Endometrium (tissue), 2 donors: Measurements from ENCODE around the gene UBE3A.
"Not testable (repeated sequence)": the region's sequence is repeated elsewhere in the genome, so short reads cannot be mapped to it uniquely, and the experiment has no call there.

Source experiments
- FAIRE-seq: peaks from 2 replicates; lab custom pipeline; 2012; peaks lifted over from hg19 to GRCh38; lab: Jason Lieb, UNC
- donor health status: control.
- donor health status: control.

Gene UBE3A

DNA sequence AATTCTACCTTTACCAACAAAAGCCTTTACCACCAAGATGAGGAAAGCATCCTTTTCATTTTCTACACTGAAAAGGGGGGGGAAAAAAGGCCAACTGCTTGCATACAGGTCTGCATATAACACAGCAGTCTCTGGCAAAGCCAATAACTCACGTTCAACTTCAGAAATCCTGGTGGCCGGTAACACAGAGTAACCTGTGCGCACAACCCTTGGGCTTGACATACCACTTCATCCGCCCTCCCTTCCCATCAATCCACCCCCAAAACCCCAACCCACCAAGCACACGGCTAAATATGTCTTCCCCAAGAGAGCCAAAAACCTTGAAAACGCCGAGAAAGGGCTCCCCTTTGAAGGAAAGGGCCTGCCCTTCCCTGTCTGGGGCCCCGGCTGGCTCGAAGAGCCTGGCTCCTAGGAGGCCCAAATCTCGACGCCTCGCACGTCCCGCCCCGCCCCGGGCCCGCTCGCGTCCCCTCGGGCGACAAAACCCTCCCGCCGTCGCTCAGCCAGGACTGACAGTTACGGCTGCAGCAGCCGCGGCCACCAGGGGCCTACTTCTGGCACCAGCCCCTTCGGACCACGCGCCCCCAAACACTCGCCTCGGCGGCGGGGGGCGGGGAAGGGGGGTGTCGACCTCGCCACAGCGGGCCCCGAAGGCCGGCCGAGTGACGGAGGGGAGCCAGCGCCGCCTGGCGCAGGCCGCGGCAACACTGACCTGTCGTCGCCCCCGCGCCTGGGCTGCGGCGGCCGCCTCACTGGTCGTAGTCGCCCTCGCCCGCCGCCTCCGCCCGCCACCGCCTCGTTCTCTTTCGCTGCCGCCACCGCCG lies 835 bp downstream of the UBE3A start:
- FAIRE-seq: no peak

DNA sequence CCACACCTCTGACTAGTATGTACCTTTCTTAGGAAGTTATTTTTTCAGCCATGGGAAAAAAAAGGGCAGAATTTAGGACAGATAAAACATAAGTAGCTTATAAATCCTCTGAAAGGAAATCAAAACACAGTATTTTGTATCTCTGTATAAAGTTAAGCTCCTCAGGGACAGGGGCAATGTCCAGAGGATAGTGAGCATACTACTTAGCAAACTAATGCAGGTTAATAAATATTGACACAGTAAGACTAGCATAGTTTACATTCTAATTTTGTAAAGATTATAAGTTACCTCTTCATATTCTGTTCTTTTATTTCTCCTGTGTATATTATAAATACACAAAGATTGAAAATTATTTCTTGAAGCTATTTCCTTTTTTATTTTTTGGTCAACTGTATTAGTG lies 2.1 kb downstream of the UBE3A start:
- no peak for FAIRE-seq

DNA sequence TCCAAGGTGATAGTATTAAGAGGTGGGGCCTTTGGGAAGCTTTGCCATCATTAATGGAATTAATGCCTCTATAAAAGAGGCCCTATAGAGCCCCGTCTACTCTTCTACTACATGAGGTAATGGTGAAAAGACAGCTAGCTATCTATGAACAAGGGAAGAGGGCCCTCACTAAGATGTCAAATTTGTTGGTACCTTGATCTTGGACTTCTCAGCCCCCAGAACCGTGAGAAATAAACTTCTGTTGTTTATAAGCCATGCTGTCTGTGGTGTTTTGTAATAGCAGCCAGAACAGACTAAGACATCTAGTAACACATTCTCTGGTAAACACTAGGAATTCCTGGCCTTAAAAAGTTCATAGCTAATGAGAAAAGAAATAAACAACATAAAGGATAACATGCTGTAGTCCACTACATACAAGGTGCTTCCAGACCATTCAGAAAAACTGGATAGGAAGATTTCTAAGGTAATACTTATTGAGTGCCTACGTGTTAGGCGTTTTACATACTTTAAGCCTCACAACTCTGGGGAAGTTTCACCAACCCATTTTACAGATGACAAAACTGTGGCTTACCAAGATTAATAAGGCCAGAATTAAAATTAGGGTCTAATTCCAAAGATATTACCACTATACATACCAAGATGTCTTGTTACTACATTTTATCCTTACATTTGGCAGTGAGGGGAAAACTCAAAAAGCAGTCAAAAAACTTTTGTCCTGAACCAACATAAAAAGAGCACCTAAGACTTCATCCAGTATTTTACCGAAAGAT lies 3.2 kb downstream of the UBE3A start:
- no peak for FAIRE-seq

- no peak for FAIRE-seq
Measured at GRCh38 chr15:25433118-25433865, 5.5 kb downstream of the UBE3A start.

DNA sequence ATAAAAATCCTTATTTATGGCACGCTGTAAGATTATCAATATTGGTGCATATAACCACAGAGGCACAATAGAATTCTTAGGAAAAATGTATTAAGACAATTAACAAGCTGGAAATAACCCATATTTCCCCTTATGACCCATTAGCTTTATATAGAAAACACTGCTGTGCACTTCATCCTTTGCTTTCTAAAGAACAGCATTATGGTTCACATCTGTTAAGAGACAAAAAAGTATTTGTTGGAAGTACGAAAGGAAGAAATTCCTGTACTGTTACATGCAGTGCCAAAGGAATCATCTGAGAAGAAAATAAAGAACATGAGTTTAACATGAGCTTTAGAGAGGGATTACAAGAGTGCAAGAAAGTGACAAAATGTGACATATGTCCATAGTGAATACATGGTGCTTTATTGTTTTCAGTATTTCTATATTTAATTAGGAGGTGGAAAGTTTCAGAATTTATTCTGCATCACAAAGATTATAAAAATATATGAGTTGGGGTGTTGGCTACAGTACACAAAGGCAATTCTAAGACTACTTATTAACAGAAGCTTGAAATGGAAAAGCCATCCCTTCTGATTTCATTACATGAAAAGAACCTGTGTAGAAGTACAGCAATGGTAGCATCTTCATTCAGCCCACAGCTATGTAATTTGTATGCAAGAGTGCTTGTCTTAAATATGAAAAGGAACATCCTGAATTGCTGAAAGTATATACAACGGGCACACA lies 6.8 kb downstream of the UBE3A start:
- no peak for FAIRE-seq

DNA sequence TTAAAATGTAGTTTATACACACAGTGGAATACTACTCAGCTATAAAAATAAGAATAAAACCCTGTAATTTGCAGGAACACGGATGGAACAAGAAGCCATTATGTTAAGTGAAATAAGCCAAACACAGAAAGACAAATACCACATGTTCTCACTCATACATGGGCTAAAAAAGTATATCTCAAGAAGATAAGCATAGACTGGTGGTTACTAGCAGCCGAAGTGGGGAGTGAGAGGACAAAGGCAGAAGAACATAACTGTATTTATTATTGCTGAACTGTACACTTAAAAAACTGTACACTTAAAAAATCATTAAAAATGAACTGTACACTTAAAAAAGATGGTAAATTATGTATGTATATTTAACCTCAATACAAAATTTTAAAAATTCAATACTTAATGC lies 11.0 kb downstream of the UBE3A start:
- no peak for FAIRE-seq

DNA sequence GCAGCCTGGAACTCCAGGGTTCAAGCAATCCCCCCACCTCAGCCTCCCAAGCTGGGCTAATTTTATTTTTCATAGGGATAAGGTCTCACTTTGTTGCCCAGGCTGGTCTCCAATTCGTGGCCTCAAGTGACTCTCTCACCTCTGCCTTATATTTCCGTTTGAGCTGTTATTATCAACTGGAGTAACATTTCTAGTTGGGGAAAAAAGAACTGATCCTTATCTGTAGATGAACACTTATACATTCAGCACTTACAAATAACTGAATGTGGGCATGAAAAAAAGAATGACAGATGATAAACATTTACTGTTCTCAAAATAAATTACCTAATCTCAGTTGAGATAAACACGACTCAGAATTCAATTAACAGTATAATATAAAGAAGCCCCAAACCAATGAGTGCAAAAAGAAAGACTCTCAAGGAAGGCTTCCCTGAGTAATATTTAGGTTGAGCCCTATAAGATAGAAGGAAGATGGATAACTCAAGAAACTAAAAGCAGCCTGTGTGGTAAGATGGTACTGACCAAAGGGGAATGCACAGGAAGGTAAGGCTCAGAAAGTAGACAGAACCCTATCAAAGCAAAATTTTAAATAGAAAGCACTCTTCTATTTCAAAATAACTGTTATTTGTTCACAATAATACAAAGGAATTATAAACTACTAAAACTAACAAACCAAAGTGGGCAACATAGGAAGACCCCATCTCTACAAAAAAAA lies 11.8 kb downstream of the UBE3A start:
- FAIRE-seq: no peak

DNA sequence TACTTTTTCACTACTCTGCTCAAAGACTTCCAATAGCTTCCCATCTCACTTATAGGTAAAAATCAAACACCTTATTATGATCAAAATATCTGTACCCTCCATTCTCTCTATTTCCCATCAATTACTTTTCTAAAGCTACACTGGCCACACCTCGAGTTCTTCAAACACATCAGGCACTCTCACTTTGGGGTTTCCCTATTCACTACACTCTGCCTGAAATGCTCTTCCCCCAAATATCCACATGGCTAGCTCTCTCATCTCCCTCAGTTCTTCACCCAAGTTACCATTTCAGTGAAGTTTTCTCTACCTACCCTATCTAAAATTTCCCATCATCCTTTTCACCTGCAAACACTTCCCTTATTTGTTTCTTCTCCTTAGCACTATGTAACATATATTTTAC lies 14.8 kb downstream of the UBE3A start:
- no peak for FAIRE-seq

GRCh38 chr15:25422021-25422420 lies 16.8 kb downstream of the UBE3A start:
- no peak for FAIRE-seq

DNA sequence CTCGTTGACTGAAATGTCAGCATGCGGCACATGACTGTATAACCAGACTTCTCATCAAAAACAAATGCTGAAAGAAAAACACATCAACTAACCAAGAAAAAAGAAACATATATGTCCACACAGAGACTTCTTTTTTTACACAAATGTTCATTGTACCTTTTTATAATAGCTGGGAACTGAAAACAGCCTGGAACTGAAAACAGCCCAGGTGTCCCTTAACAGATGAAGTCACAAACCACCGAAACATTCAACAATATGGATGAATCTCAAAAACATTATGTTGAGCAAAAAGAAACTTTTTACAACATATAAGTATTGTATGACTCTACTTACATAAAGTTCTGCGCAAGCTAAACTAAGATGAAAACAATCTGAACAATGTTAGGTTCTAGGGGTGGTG lies 20.6 kb downstream of the UBE3A start:
- no peak for FAIRE-seq

- FAIRE-seq: no peak
Measured at GRCh38 chr15:25417604-25418003, 21.2 kb downstream of the UBE3A start.

DNA sequence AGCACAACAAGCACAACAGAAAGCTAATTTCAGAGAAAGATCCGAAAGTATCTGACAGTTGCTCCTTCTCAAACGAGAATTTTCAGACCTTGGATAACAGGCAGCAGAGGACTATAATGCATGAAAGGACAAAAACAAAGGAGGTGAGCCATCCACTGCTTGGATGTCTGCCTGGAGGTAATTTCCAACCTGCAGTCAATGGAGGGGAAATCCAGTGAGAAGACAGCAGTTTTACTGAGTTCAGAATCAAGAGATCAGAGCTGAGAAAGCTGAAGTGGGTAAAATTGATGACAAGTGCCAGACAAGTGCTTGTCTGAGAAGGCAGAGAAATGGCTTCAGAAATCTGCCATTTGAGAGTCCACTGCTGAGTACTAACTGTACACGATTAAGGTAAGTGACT lies 22.1 kb downstream of the UBE3A start:
- FAIRE-seq: no peak

DNA sequence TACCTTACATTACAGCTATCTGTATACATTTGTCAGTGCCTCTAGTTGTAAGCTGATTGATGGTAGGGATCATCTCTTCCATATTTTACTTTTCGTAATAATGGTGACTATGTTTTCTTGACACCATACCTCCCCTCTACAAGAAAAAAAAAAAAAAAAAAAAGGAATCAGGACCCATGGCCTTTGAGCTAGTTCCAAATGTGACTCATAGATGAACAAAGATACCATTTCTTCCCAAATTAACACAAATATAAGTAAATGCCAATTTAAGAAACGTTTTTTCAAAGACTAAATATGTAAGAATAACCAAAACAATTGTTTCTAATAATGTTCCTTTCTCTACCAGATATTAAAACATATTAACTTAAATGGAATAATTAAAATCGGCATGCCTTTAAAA lies 23.1 kb downstream of the UBE3A start:
- no peak for FAIRE-seq

DNA sequence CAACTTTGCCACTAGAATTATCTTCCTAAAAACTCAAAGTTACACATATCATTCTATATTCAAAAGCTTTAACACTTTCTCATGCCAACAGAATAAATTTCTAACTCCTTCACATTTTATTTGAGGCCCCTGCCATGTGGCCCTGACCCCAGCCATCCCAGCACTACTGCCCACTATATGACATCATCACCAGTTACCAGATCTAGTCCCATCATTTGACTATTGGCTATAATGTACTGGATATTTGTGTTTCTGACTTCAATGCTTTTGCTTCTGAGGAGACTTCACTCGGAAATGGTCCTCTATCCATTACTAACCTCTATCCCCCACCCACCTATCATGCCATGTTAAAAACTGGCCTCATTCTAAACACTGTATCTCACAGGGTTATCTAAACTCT lies 23.6 kb downstream of the UBE3A start:
- no peak for FAIRE-seq

- FAIRE-seq: no peak
Measured at GRCh38 chr15:25410649-25411048, 28.2 kb downstream of the UBE3A start.

- FAIRE-seq: not testable (repeated sequence)
Measured at GRCh38 chr15:25409731-25410130, 29.1 kb downstream of the UBE3A start.

DNA sequence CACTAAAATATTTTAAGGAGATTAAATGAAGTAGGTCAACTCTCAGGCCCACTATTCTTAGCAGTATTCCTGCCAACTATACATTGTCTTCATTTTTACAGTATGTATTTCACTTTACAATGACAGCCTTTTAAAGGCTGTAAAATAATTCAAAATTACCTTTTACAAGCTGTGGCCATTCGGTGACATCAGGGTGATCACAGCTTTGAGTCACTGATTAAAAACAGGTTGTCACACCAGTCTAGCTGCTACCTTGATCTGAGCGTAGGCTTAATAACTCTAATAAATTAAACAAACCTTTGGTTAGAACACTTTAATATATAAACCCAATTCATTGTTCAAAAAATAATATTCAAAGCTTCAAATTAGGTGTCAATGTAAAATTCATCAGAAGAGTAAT lies 29.9 kb downstream of the UBE3A start:
- no peak for FAIRE-seq

- peak; percentile 21 for FAIRE-seq
Measured at GRCh38 chr15:25408428-25408827, 30.4 kb downstream of the UBE3A start.

DNA sequence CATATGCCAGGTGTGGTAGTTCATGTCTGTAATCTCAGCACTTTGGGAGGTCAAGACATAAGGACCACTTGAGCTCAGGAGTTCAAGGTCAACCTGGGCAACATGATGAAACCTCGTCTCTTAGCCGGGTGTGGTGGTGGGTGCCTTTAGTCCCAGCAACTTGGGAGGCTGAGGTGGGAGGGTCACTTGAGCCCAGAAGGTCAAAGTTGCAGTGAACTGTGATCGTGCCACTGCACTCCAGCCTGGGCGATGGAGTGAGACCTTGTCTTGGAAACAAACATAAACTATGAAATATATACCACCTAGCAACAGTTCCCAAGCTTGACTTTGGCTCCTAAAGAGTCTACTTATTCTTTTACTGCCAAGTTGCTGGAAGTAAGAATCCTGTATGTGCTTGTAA lies 30.9 kb downstream of the UBE3A start:
- FAIRE-seq: no peak

DNA sequence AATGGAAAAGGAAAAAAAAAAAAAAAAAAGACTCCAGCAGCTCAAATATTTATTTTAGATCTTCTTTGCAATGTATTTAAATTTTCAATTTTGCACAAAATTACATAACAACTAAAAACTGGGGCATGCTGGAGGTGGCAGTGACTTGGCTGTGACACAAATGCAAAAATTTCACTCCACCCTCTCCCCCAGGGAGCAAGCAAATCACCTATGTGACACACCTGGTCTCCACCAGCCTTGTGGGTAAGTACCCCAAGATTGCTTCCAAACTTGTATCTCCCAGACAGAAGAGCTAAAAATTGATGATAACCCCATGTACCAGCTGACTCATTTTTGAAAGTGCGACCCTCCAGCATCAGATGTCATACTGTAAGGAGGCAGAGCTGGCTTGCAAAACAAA lies 32.0 kb downstream of the UBE3A start:
- FAIRE-seq: no peak

GRCh38 chr15:25406261-25406660 lies 32.6 kb downstream of the UBE3A start:
- no peak for FAIRE-seq

GRCh38 chr15:25403771-25404170 lies 35.1 kb downstream of the UBE3A start:
- FAIRE-seq: no peak
